ENCODE results near the gene PDE4C.

The PDE4C gene

GRCh38 chr19:18202778-18203407, 23.3 kb downstream of the PDE4C start:
- POLR2A ChIA-PET = interaction anchor here (1.3 to 3.3 kb wide), 2 partner anchors 49 to 78 kb away, joined by 3 to 26 read pairs; partner anchors contain the start of gene JUND
- CTCF ChIA-PET = interaction anchor here (1.2 to 11.1 kb wide), 7 partner anchors 9 to 77 kb away, joined by 3 to 217 read pairs (median 5); partner anchors contain the start of gene MPV17L2
- no peak for DNase-seq (ENCODE audit: low read depth, low spot score)
- peak overlapping the region; percentile 96 for H3K4me3 ChIP-seq (ENCODE audit: low read depth, low read length)
- TF ChIP-seq CTCF (IDR thresholded peaks at IDR 0.05; ENCODE audit: insufficient read depth, low read length, missing control alignments) = peak; percentile 37

- ChIA-PET POLR2A (no interaction called here), CTCF (interaction anchor here (1.0 to 11.1 kb wide), 3 partner anchors 9 to 49 kb away, joined by 4 to 217 read pairs (median 5); partner anchors contain the start of gene MPV17L2)
- DNase-seq (ENCODE audit: low read depth, low spot score) = no peak
- no peak for TF ChIP-seq CTCF (IDR thresholded peaks at IDR 0.05; ENCODE audit: insufficient read depth, low read length, missing control alignments)
- no peak overlapping the region for H3K4me3 ChIP-seq (ENCODE audit: low read depth, low read length)
Observed at GRCh38 chr19:18202397-18202777, 23.9 kb downstream of the PDE4C start.

- no peak for TF ChIP-seq CTCF (IDR thresholded peaks at IDR 0.05; ENCODE audit: insufficient read depth, low read length, missing control alignments)
- CTCF ChIA-PET = interaction anchor here (2.1 kb wide), 1 partner anchor 54 kb away, joined by 10 read pairs; no protein-coding TSS in a partner anchor
- POLR2A ChIA-PET = no interaction called here
- no peak overlapping the region for H3K4me3 ChIP-seq (ENCODE audit: low read depth, low read length)
- DNase-seq (ENCODE audit: low read depth, low spot score) = no peak
Observed at GRCh38 chr19:18198374-18198773, 27.9 kb downstream of the PDE4C start.

GRCh38 chr19:18197941-18198340, 28.3 kb downstream of the PDE4C start:
- no peak for DNase-seq (ENCODE audit: low read depth, low spot score)
- TF ChIP-seq CTCF (IDR thresholded peaks at IDR 0.05; ENCODE audit: insufficient read depth, low read length, missing control alignments) = no peak
- no peak overlapping the region for H3K4me3 ChIP-seq (ENCODE audit: low read depth, low read length)
- ChIA-PET CTCF (interaction anchor here (1.4 to 2.1 kb wide), 2 partner anchors 55 to 81 kb away, joined by 3 to 10 read pairs; no protein-coding TSS in a partner anchor), POLR2A (no interaction called here)

- TF ChIP-seq CTCF (IDR thresholded peaks at IDR 0.05; ENCODE audit: insufficient read depth, low read length, missing control alignments) = no peak
- ChIA-PET POLR2A (no interaction called here), CTCF (interaction anchor here (1.4 to 2.1 kb wide), 2 partner anchors 55 to 82 kb away, joined by 3 to 10 read pairs; no protein-coding TSS in a partner anchor)
- no peak for DNase-seq (ENCODE audit: low read depth, low spot score)
- no peak overlapping the region for H3K4me3 ChIP-seq (ENCODE audit: low read depth, low read length)
Observed at GRCh38 chr19:18197306-18197705, 28.9 kb downstream of the PDE4C start.

- ChIA-PET CTCF (interaction anchor here (1.4 to 5.6 kb wide), 2 partner anchors 8 to 83 kb away, joined by 3 to 34 read pairs; partner anchors contain the start of gene RAB3A), POLR2A (no interaction called here)
- H3K4me3 ChIP-seq (ENCODE audit: low read depth, low read length) = no peak overlapping the region
- TF ChIP-seq CTCF (IDR thresholded peaks at IDR 0.05; ENCODE audit: insufficient read depth, low read length, missing control alignments) = no peak
- no peak for DNase-seq (ENCODE audit: low read depth, low spot score)
Observed at GRCh38 chr19:18196511-18196845, 29.8 kb downstream of the PDE4C start.
